Sigmoid colon (tissue), 4 donors: Measurements from ENCODE around the gene ZNF189.

ENCODE experiments used
- CTCF ChIP-seq, 4 experiments: fragments of 450-650 bp in 3 of 4; fragments of 200-600 bp in 1 of 4; IDR thresholded peaks; one replicate each; pipeline ENCODE4 v1.5.1; 2016 to 2019; ENCODE audit warnings: antibody characterized with exemption in 4 of 4, mild to moderate bottlenecking in 3 of 4, moderate library complexity in 2 of 4
- POLR2A ChIP-seq, 2 donors: fragments of 450-650 bp; IDR thresholded peaks; one replicate each; pipeline ENCODE4 v1.6.1; 2016; ENCODE audit warnings: antibody characterized with exemption in 2 of 2, mild to moderate bottlenecking in 2 of 2, moderate library complexity in 2 of 2
- POLR2AphosphoS5 ChIP-seq, 4 donors: sonication (generic); formaldehyde crosslinking; IDR thresholded peaks; one replicate each; pipeline ENCODE4 v1.6.1; 2017; ENCODE audit warnings: antibody characterized with exemption in 4 of 4

DNA sequence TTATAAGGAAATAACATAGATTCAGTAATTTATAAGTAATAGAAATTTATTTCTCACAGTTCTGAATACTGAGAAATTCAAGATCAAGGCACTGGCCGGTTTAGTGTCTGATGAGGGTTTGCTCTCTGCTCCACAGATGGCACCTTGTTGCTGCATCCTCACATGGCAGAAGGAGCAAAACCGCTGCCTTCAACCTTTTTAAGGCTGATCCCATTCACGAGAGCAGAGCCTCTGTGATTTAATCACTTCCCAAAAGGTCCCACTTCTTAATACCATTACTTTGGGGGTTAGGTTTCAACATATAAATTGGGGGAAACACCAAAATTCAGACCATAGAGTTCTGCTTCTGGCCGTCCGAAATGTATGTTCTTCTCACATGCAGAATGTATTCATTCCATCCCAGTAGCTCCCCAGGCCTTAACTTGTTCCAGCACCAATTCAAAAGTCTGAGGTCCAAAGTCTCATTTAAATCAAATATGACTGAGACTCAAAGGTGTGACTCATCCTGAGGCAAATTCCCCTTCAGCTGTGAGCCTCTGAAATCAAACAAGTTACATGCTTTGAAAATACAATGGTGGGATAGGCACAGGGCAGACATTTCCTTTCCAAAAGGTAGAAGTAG lies 44.4 kb upstream of the ZNF189 start:
- no peak for TF ChIP-seq CTCF (IDR thresholded peaks at IDR 0.05)
- TF ChIP-seq POLR2A (IDR thresholded peaks at IDR 0.05) = no peak
- no peak for TF ChIP-seq POLR2AphosphoS5 (IDR thresholded peaks at IDR 0.05)
